Left colon (tissue), 2 donors: ENCODE results near the gene PHF23. TPM values are rescaled to one million over a fixed set of nuclear protein-coding genes. Genes with fewer than 3 reads are reported as not detected.

Experiments used
- ATAC-seq: fragments of 200-7000 bp; cut with Tn5 transposase; one replicate; pipeline ENCODE4 v1.9.1; 2020; ENCODE audit warnings: mild to moderate bottlenecking, moderate library complexity
- DNase-seq, 2 donors: peaks; one replicate each; pipeline ENCODE4 v3.0.0-alpha.2; 2020
- intact Hi-C, 2 donors: fragments of 100-400 bp; cut with DNase I in 1 of 2; cut with micrococcal nuclease in 1 of 2; formaldehyde crosslinking; loops; one replicate each; pipeline versions ENCODE4 v1.11.2 to v1.14.0; 2022; cut with DNase I, micrococcal nuclease
- microRNA-seq, 2 donors: library from miRNA; unstranded; fragments of <30 nt; microRNA quantifications; one replicate each; pipeline versions ENCODE4 v1.1.0 to v1.2.0, GENCODE V29; 2020
- total RNA-seq, 2 donors: library from RNA; stranded (reverse); fragmentation: NEBNext Ultra II Directional; extraction: Animal tissue kit (Norgen Biotek cat#: 25700); gene quantifications; one replicate each; pipeline ENCODE4 v1.2.1, GENCODE V29; 2021
- donor health status: DM: no; HTN: no; CAD: no.
- donor health status: DM: yes; HTN: yes; CAD: no.

PHF23 gene
- total RNA-seq, 2 donors from 2014 or later = 33.9 to 44.1 TPM

- DNase-seq = no peak
- intact Hi-C loops = no loop called here
- ATAC-seq = peak; percentile 13
Measured at GRCh38 chr17:7186241-7186640, 53.0 kb downstream of the PHF23 start.

Small RNA genes within 50 kb of the gene (microRNA-seq; reads per million reads assigned to microRNA genes)
- gene MIR324 = 1,274 to 1,462 reads per million in 2 donors

Other genes starting within 250 kb of the PHF23 start
- gene ALOX12, start 243.4 kb downstream of the PHF23 start, total RNA-seq = not detected
- 100 to 1,000 TPM; 183 to 188 TPM for gene RNASEK, start 226.8 kb downstream of the PHF23 start, total RNA-seq
- 1 to 10 TPM; 2.0 to 2.6 TPM for gene BCL6B, start 216.4 kb downstream of the PHF23 start, total RNA-seq
- gene SLC16A13, start 203.4 kb downstream of the PHF23 start, total RNA-seq = 10 to 100 TPM in 1 of 2 donors, 1 to 10 TPM in 1; 9.0 to 10.0 TPM
- gene SLC16A11, start 195.4 kb downstream of the PHF23 start, total RNA-seq = under 1 TPM; 0.58 to 0.84 TPM
- 1 to 10 TPM; 4.2 to 7.6 TPM for gene CLEC10A, start 159.2 kb downstream of the PHF23 start, total RNA-seq
- under 1 TPM in 1 of 2 donors, not detected in 1; 0.25 TPM for gene ASGR2, start 124.6 kb downstream of the PHF23 start, total RNA-seq
- gene ASGR1, start 60.1 kb downstream of the PHF23 start, total RNA-seq = under 1 TPM; 0.37 to 0.42 TPM
- 1 to 10 TPM; 4.0 to 7.3 TPM for gene DLG4, start 19.6 kb downstream of the PHF23 start, total RNA-seq
- 1,000 to 10,000 TPM in 1 of 2 donors, 100 to 1,000 TPM in 1; 784 to 1,134 TPM for gene ACADVL, start 19.5 kb downstream of the PHF23 start, total RNA-seq
- gene DVL2, start 4.9 kb downstream of the PHF23 start, total RNA-seq = 10 to 100 TPM; 30.9 to 34.9 TPM
- gene GABARAP, start 3.0 kb upstream of the PHF23 start, total RNA-seq = 100 to 1,000 TPM; 431 to 505 TPM
- 100 to 1,000 TPM; 108 to 117 TPM for gene CTDNEP1, start 12.3 kb upstream of the PHF23 start, total RNA-seq
- 10 to 100 TPM; 42.4 to 55.4 TPM for gene ELP5, start 12.8 kb upstream of the PHF23 start, total RNA-seq
- 1,000 to 10,000 TPM in 1 of 2 donors, 100 to 1,000 TPM in 1; 997 to 1,004 TPM for gene CLDN7, start 23.0 kb upstream of the PHF23 start, total RNA-seq
- 1 to 10 TPM; 1.4 to 9.7 TPM for gene SLC2A4, start 42.3 kb upstream of the PHF23 start, total RNA-seq
- 10 to 100 TPM; 19.7 to 23.6 TPM for gene YBX2, start 55.2 kb upstream of the PHF23 start, total RNA-seq
- gene EIF5A, start 68.2 kb upstream of the PHF23 start, total RNA-seq = 100 to 1,000 TPM; 330 to 413 TPM
- gene GPS2, start 75.9 kb upstream of the PHF23 start, total RNA-seq = 10 to 100 TPM; 71.2 to 72.4 TPM
- 10 to 100 TPM; 32.7 to 44.5 TPM for gene NEURL4, start 89.9 kb upstream of the PHF23 start, total RNA-seq
- 1 to 10 TPM; 4.1 to 9.0 TPM for gene ACAP1, start 97.1 kb upstream of the PHF23 start, total RNA-seq
- gene KCTD11, start 112.7 kb upstream of the PHF23 start, total RNA-seq = 10 to 100 TPM in 1 of 2 donors, 1 to 10 TPM in 1; 9.4 to 10.1 TPM
- not detected for gene TMEM95, start 115.7 kb upstream of the PHF23 start, total RNA-seq
- gene TNK1, start 141.6 kb upstream of the PHF23 start, total RNA-seq = 10 to 100 TPM; 22.2 to 24.9 TPM
- gene PLSCR3, start 155.1 kb upstream of the PHF23 start, total RNA-seq = 10 to 100 TPM in 1 of 2 donors, 1 to 10 TPM in 1; 8.9 to 10.2 TPM
- gene TMEM256, start 164.6 kb upstream of the PHF23 start, total RNA-seq = 10 to 100 TPM; 70.8 to 81.0 TPM
- gene NLGN2, start 168.4 kb upstream of the PHF23 start, total RNA-seq = 1 to 10 TPM; 2.7 to 6.6 TPM
- gene SPEM1, start 180.9 kb upstream of the PHF23 start, total RNA-seq = not detected
- not detected for gene SPEM2, start 186.2 kb upstream of the PHF23 start, total RNA-seq
- gene SPEM3, start 189.4 kb upstream of the PHF23 start, total RNA-seq = not detected
- 10 to 100 TPM; 19.3 to 20.5 TPM for gene TMEM102, start 196.0 kb upstream of the PHF23 start, total RNA-seq
- gene FGF11, start 200.1 kb upstream of the PHF23 start, total RNA-seq = 1 to 10 TPM; 1.2 to 2.3 TPM
- 10 to 100 TPM in 1 of 2 donors, 1 to 10 TPM in 1; 9.6 to 10.7 TPM for gene CHRNB1, start 205.6 kb upstream of the PHF23 start, total RNA-seq
- 10 to 100 TPM; 17.5 to 25.0 TPM for gene ZBTB4, start 240.2 kb upstream of the PHF23 start, total RNA-seq
- gene SLC35G6, start 242.0 kb upstream of the PHF23 start, total RNA-seq = not detected
- gene POLR2A, start 244.9 kb upstream of the PHF23 start, total RNA-seq = 10 to 100 TPM; 83.8 to 100.0 TPM